ENCODE measurements around the gene CAB39.
A peak's percentile ranks its signal among the peaks of the same experiment; 100 is the strongest.

Gene CAB39

GRCh38 chr2:230734247-230735175, 21.9 kb downstream of the CAB39 start:
- 88% methylated on average over 10 of the region's 11 CpGs for WGBS
- no peak overlapping the region for H3K27ac ChIP-seq (ENCODE audit: low read depth, low read length)

DNA sequence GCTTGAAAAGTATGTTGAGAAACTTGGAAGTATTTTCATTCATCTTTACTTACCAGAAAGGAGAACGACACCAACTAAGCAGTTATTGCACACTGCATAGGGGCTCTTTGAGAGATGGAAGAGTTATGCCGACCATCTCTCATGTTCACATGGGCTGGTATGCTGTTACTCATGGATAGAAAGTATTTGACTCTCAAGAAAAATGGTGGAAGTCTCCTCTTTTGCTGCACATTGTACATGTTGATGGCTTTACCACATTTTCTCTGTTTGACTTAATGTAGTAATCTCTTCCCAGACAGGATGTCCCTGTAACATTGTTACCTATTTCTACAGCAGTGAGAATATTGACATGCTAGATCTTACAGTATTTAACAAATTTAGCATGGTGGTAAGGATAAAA, 23.2 kb downstream of the CAB39 start:
- Histone ChIP-seq H3K4me3 (ENCODE audit: low read length) (no peak overlapping the region), H3K27ac (ENCODE audit: low read depth, low read length) (no peak overlapping the region), H3K4me1 (ENCODE audit: insufficient read depth, low read length) (peaks cover 18% of the 10 kb centered on the region), H3K9ac (ENCODE audit: low read depth, low read length) (no peak overlapping the region), H3K36me3 (ENCODE audit: insufficient read depth, low read length) (no peaks in the 10 kb centered on the region), H3K9me3 (ENCODE audit: insufficient read depth, low read depth, low read length) (no peaks in the 10 kb centered on the region), H3K27me3 (ENCODE audit: insufficient read depth, low read length) (no peaks in the 10 kb centered on the region)
- WGBS = 93% methylated on average over 2 of the region's 2 CpGs

More at GRCh38 chr2:230734247-230735175, 21.9 kb downstream of the CAB39 start:
- no peaks in the 10 kb centered on the region for H3K27me3 ChIP-seq (ENCODE audit: insufficient read depth, low read length)
- no peak overlapping the region for H3K4me3 ChIP-seq (ENCODE audit: low read length)
- H3K9me3 ChIP-seq (ENCODE audit: insufficient read depth, low read depth, low read length) = no peaks in the 10 kb centered on the region
- peaks cover 22% of the 10 kb centered on the region for H3K4me1 ChIP-seq (ENCODE audit: insufficient read depth, low read length)
- H3K36me3 ChIP-seq (ENCODE audit: insufficient read depth, low read length) = no peaks in the 10 kb centered on the region
- no peak overlapping the region for H3K9ac ChIP-seq (ENCODE audit: low read depth, low read length)

- H3K9me3 ChIP-seq (ENCODE audit: insufficient read depth, low read depth, low read length) = no peaks in the 10 kb centered on the region
- H3K4me1 ChIP-seq (ENCODE audit: insufficient read depth, low read length) = peaks cover 17% of the 10 kb centered on the region
- H3K9ac ChIP-seq (ENCODE audit: low read depth, low read length) = no peak overlapping the region
- no peak overlapping the region for H3K4me3 ChIP-seq (ENCODE audit: low read length)
- no peaks in the 10 kb centered on the region for H3K36me3 ChIP-seq (ENCODE audit: insufficient read depth, low read length)
- H3K27ac ChIP-seq (ENCODE audit: low read depth, low read length) = no peak overlapping the region
- no peaks in the 10 kb centered on the region for H3K27me3 ChIP-seq (ENCODE audit: insufficient read depth, low read length)
- 87% methylated on average over 5 of the region's 5 CpGs for WGBS
Observed at GRCh38 chr2:230737300-230737699, 24.7 kb downstream of the CAB39 start.

GRCh38 chr2:230737791-230738226, 25.2 kb downstream of the CAB39 start:
- no peaks in the 10 kb centered on the region for H3K36me3 ChIP-seq (ENCODE audit: insufficient read depth, low read length)
- H3K9ac ChIP-seq (ENCODE audit: low read depth, low read length) = no peak overlapping the region
- H3K9me3 ChIP-seq (ENCODE audit: insufficient read depth, low read depth, low read length) = no peaks in the 10 kb centered on the region
- no peak overlapping the region for H3K4me3 ChIP-seq (ENCODE audit: low read length)
- no peak overlapping the region for H3K27ac ChIP-seq (ENCODE audit: low read depth, low read length)
- H3K4me1 ChIP-seq (ENCODE audit: insufficient read depth, low read length) = peaks cover 17% of the 10 kb centered on the region
- H3K27me3 ChIP-seq (ENCODE audit: insufficient read depth, low read length) = no peaks in the 10 kb centered on the region
- 93% methylated on average over 6 of the region's 6 CpGs for WGBS

GRCh38 chr2:230738391-230738811, 25.8 kb downstream of the CAB39 start:
- H3K36me3 ChIP-seq (ENCODE audit: insufficient read depth, low read length) = no peaks in the 10 kb centered on the region
- H3K27ac ChIP-seq (ENCODE audit: low read depth, low read length) = 0 out of 2 replicates have a peak overlapping the region, but pooled peaks have one; percentile 17
- no peak overlapping the region for H3K9ac ChIP-seq (ENCODE audit: low read depth, low read length)
- peaks cover 13% of the 10 kb centered on the region for H3K4me1 ChIP-seq (ENCODE audit: insufficient read depth, low read length)
- WGBS = 100% methylated on average over 1 of the region's 1 CpG
- H3K4me3 ChIP-seq (ENCODE audit: low read length) = no peak overlapping the region
- no peaks in the 10 kb centered on the region for H3K27me3 ChIP-seq (ENCODE audit: insufficient read depth, low read length)
- no peaks in the 10 kb centered on the region for H3K9me3 ChIP-seq (ENCODE audit: insufficient read depth, low read depth, low read length)

DNA sequence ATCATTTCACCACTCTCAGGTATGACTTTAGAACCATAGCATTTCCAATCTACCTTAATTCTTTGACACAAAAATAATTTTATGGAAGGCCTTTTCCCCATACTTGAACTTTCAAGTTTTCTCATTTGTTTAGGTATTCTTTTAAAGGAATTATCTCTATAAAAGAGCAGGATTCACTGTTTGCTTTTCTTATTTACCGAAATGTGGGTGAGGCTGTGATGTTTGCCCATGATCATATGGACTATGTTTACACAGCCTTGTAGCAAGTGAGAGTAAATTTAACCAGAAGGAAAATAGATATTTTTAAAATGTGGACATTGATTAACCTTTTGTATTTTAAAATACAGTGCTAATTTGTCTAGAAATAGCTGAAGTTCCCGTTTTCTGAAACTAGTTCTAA, 26.3 kb downstream of the CAB39 start:
- H3K4me1 ChIP-seq (ENCODE audit: insufficient read depth, low read length) = peaks cover 11% of the 10 kb centered on the region

DNA sequence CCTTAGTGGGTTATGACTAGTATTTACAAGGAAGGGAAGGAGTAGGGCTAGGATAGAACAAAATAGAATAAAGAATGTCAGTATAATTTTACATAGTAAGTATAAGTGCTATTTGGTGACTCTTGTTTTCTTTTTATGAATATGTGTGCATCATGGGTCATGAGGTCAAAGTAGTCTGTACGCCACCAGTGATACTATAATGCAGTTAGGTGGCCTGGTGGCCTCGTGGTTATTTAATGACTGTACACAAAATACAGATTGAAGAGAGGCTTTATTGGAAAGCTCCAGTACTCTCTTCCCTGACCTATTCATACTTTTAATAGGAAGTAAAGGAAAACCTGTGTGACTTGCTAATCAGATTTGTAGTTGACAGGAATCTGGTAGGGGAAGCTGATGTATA, 27.3 kb downstream of the CAB39 start:
- Histone ChIP-seq H3K4me1 (ENCODE audit: insufficient read depth, low read length) (peaks cover 11% of the 10 kb centered on the region), H3K27me3 (ENCODE audit: insufficient read depth, low read length) (no peaks in the 10 kb centered on the region), H3K27ac (ENCODE audit: low read depth, low read length) (no peak overlapping the region), H3K9me3 (ENCODE audit: insufficient read depth, low read depth, low read length) (no peaks in the 10 kb centered on the region), H3K36me3 (ENCODE audit: insufficient read depth, low read length) (no peaks in the 10 kb centered on the region), H3K4me3 (ENCODE audit: low read length) (no peak overlapping the region), H3K9ac (ENCODE audit: low read depth, low read length) (no peak overlapping the region)
- 93% methylated on average over 2 of the region's 2 CpGs for WGBS

More for the DNA sequence above, 26.3 kb downstream of the CAB39 start:
- Histone ChIP-seq H3K27ac (ENCODE audit: low read depth, low read length) (no peak overlapping the region), H3K9ac (ENCODE audit: low read depth, low read length) (no peak overlapping the region), H3K36me3 (ENCODE audit: insufficient read depth, low read length) (no peaks in the 10 kb centered on the region), H3K27me3 (ENCODE audit: insufficient read depth, low read length) (no peaks in the 10 kb centered on the region), H3K9me3 (ENCODE audit: insufficient read depth, low read depth, low read length) (no peaks in the 10 kb centered on the region), H3K4me3 (ENCODE audit: low read length) (no peak overlapping the region)
- 100% methylated on average over 2 of the region's 2 CpGs for WGBS

- H3K27me3 ChIP-seq (ENCODE audit: insufficient read depth, low read length) = no peaks in the 10 kb centered on the region
- no peak overlapping the region for H3K9ac ChIP-seq (ENCODE audit: low read depth, low read length)
- no peak overlapping the region for H3K27ac ChIP-seq (ENCODE audit: low read depth, low read length)
- H3K36me3 ChIP-seq (ENCODE audit: insufficient read depth, low read length) = no peaks in the 10 kb centered on the region
- H3K4me1 ChIP-seq (ENCODE audit: insufficient read depth, low read length) = peaks cover 6% of the 10 kb centered on the region; the same call in 1 of the 2 replicates
- 96% methylated on average over 4 of the region's 4 CpGs for WGBS
- no peak overlapping the region for H3K4me3 ChIP-seq (ENCODE audit: low read length)
- no peaks in the 10 kb centered on the region for H3K9me3 ChIP-seq (ENCODE audit: insufficient read depth, low read depth, low read length)
Observed at GRCh38 chr2:230742781-230743180, 30.1 kb downstream of the CAB39 start.

DNA sequence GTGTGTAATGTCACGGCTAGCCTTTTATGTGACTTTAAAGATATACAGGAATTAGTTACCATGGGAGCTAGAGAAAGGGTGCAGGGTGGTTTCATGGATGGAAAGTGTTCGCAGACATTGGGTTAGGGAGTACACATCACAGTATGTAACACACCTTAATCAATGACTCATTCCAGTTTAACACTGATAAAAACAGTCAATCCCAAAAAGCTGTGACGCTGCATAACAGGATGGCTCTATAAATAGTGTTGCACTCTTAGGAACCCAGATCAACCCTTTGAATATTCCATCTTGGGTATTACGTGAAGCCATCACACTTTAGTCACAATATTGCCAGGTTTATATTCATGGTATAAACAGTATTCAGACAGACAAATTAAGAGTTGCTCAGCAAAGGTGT, 33.6 kb downstream of the CAB39 start:
- Histone ChIP-seq H3K9ac (ENCODE audit: low read depth, low read length) (no peak overlapping the region), H3K4me1 (ENCODE audit: insufficient read depth, low read length) (no peaks in the 10 kb centered on the region), H3K9me3 (ENCODE audit: insufficient read depth, low read depth, low read length) (no peaks in the 10 kb centered on the region), H3K36me3 (ENCODE audit: insufficient read depth, low read length) (no peaks in the 10 kb centered on the region; the same call in 1 of the 2 replicates), H3K27ac (ENCODE audit: low read depth, low read length) (no peak overlapping the region), H3K27me3 (ENCODE audit: insufficient read depth, low read length) (no peaks in the 10 kb centered on the region), H3K4me3 (ENCODE audit: low read length) (no peak overlapping the region)
- WGBS = 97% methylated on average over 3 of the region's 4 CpGs

DNA sequence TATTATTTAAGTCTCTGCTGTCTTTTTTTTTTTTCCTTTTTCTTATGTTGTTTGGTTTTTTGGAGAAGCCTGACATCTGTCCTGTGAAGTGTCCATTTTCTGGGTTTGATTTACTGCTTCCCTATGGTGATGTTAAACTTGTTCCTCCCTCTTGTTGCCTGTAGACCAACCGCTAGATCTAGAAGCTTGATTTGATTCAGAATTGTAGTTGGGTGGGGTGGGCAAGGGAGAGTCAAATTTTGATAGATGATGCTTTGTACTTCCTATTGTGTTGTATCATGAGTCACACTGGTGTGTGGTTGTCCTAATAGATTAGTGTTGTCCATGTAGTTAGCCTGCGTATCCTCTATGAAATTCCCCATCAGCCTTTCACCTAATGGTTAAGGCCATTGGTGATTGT, 35.4 kb downstream of the CAB39 start:
- Histone ChIP-seq H3K36me3 (ENCODE audit: insufficient read depth, low read length) (no peaks in the 10 kb centered on the region; the same call in 1 of the 2 replicates), H3K9me3 (ENCODE audit: insufficient read depth, low read depth, low read length) (no peaks in the 10 kb centered on the region), H3K27me3 (ENCODE audit: insufficient read depth, low read length) (no peaks in the 10 kb centered on the region), H3K9ac (ENCODE audit: low read depth, low read length) (no peak overlapping the region), H3K4me3 (ENCODE audit: low read length) (no peak overlapping the region), H3K27ac (ENCODE audit: low read depth, low read length) (no peak overlapping the region), H3K4me1 (ENCODE audit: insufficient read depth, low read length) (no peaks in the 10 kb centered on the region)
- whole genome bisulfite sequencing = 91% methylated on average over 1 of the region's 2 CpGs

- Histone ChIP-seq H3K9ac (ENCODE audit: low read depth, low read length) (no peak overlapping the region), H3K9me3 (ENCODE audit: insufficient read depth, low read depth, low read length) (no peaks in the 10 kb centered on the region), H3K4me3 (ENCODE audit: low read length) (no peak overlapping the region), H3K36me3 (ENCODE audit: insufficient read depth, low read length) (no peaks in the 10 kb centered on the region; the same call in 1 of the 2 replicates), H3K27me3 (ENCODE audit: insufficient read depth, low read length) (no peaks in the 10 kb centered on the region), H3K4me1 (ENCODE audit: insufficient read depth, low read length) (no peaks in the 10 kb centered on the region), H3K27ac (ENCODE audit: low read depth, low read length) (no peak overlapping the region)
- WGBS = 100% methylated on average over 1 of the region's 2 CpGs
Observed at GRCh38 chr2:230749111-230749510, 36.5 kb downstream of the CAB39 start.

All from HUES64 (cell line).